NCI-H2107 (cell line): ENCODE results near the gene HSF2BP.
A peak's percentile ranks its signal among the peaks of the same experiment; 100 is the strongest.
"Not testable (repeated sequence)": the region's sequence is repeated elsewhere in the genome, so short reads cannot be mapped to it uniquely, and the experiment has no call there.

Source experiments
- DNase-seq: peaks from one replicate; lab custom pipeline; 2025; lab: John Stamatoyannopoulos, UW

HSF2BP gene

GRCh38 chr21:43651926-43652325 lies 7.4 kb downstream of the HSF2BP start:
- DNase-seq: not testable (repeated sequence)

GRCh38 chr21:43648171-43648570 lies 11.1 kb downstream of the HSF2BP start:
- no peak for DNase-seq

GRCh38 chr21:43646550-43647260 lies 12.6 kb downstream of the HSF2BP start:
- peak; percentile 87 for DNase-seq

- no peak for DNase-seq
Measured at GRCh38 chr21:43645976-43646375, 13.3 kb downstream of the HSF2BP start.

- DNase-seq: peak; percentile 76
Measured at GRCh38 chr21:43645136-43645891, 14.0 kb downstream of the HSF2BP start.

- DNase-seq: no peak
Measured at GRCh38 chr21:43644609-43645008, 14.7 kb downstream of the HSF2BP start.

GRCh38 chr21:43644071-43644470 lies 15.2 kb downstream of the HSF2BP start:
- no peak for DNase-seq

GRCh38 chr21:43643193-43643592 lies 16.1 kb downstream of the HSF2BP start:
- DNase-seq: no peak

GRCh38 chr21:43640400-43640799 lies 18.9 kb downstream of the HSF2BP start:
- DNase-seq: no peak

GRCh38 chr21:43639470-43640353 lies 19.6 kb downstream of the HSF2BP start:
- DNase-seq: no peak

- no peak for DNase-seq
Measured at GRCh38 chr21:43637530-43638158, 21.6 kb downstream of the HSF2BP start.

GRCh38 chr21:43635436-43635835 lies 23.9 kb downstream of the HSF2BP start:
- DNase-seq: no peak

GRCh38 chr21:43634618-43635017 lies 24.7 kb downstream of the HSF2BP start:
- DNase-seq: no peak

GRCh38 chr21:43632373-43632905 lies 26.8 kb downstream of the HSF2BP start:
- no peak for DNase-seq

- no peak for DNase-seq
Measured at GRCh38 chr21:43631411-43632107, 27.7 kb downstream of the HSF2BP start.

GRCh38 chr21:43627527-43627926 lies 31.8 kb downstream of the HSF2BP start:
- DNase-seq: no peak

- DNase-seq: no peak
Measured at GRCh38 chr21:43626390-43626789, 32.9 kb downstream of the HSF2BP start.

GRCh38 chr21:43624339-43624738 lies 34.9 kb downstream of the HSF2BP start:
- DNase-seq: no peak

- no peak for DNase-seq
Measured at GRCh38 chr21:43623588-43623987, 35.7 kb downstream of the HSF2BP start.

GRCh38 chr21:43622796-43623195 lies 36.5 kb downstream of the HSF2BP start:
- no peak for DNase-seq

- no peak for DNase-seq
Measured at GRCh38 chr21:43619856-43620255, 39.4 kb downstream of the HSF2BP start.
